Left kidney (tissue), 2 donors: ENCODE results near the gene AGR3. TPM values are rescaled to one million over a fixed set of nuclear protein-coding genes. Genes with fewer than 3 reads are reported as not detected.

Experiments
- DNase-seq: peaks from one replicate; pipeline ENCODE4 v3.0.0-alpha.2; 2013
- polyA plus RNA-seq: library from polyadenylated mRNA; unstranded; fragments of 120-200 nt; gene quantifications from one replicate; pipeline ENCODE4 v1.2.1, GENCODE V29; 2013; ENCODE audit not compliant: insufficient read length

Gene AGR3
- polyA plus RNA-seq, 1 donor = 1.3 TPM

DNA sequence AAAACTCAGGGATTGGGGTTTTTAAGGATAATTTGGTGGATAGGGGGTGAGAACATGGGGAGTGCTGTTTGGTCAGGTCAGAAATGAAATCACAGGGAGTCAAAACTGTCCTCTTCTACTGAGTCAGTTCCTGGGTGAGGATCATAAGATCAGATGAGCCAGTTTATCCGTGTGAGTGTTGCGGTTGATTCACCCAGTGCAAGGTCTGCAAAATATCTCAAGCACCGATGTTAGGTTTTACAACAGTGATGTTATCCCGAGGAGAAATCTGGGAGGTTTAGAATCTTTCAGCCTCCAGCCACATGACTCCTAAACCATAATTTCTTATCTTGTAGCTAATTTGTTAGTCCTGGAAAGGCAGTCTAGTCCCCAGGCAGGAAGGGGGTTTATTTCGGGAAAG, 45.3 kb downstream of the AGR3 start:
- no peak for DNase-seq

DNA sequence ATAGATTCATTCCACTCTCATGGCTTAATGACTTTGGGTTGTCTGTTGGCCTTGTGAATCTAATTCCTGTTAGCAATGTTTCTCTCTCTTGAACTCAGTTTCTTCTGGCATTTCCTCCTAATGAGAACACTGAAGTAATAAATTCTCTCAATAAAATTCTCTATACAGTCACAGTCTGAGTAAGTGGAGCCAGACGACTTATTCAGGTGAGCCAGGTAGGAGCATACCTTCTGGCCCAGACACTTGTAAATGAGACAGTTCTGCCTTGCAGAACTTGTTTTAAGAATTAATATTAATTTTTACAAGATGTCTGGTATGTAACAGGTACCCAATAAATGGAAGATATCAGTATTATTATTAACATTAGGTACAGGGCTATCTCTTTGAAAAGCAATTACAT, 48.4 kb downstream of the AGR3 start:
- no peak for DNase-seq

DNA sequence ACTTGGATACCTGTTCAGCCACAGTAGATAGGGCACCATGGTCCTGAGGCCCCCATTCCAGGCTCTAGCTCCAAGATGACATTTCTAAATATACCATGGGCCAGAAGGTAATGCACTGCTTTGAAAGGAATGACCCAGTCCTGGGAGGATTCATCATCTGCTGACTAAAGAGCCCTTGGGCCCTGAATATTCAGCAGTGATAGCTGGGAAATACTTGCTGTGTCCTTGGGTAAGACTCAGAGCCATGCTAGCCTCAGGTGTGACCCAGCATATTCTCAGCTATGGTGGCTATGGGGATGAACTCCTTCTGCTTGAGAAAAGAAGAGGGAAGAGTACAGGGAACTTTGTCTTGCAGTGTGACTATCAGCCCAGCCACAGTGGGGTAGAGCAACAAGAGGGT, 55.7 kb downstream of the AGR3 start:
- DNase-seq = no peak

DNA sequence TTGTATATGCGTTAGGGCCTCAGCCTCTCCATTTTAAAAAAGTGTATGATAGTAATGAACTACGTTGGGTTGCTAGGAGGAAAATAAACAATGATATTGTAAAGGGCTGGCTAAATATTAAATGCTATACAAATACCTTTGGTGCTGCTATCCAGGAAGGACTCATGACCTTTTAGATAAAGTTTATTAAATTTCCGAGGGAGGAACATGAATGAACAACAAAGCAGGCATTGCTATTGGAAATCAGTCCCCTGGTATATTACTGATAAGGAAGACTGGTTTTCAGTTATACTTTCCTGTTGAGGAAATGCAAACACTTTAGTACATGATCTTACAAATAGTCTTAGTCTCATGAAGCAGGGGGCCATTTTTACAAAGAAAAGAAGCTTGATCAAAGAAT, 59.8 kb downstream of the AGR3 start:
- no peak for DNase-seq

DNA sequence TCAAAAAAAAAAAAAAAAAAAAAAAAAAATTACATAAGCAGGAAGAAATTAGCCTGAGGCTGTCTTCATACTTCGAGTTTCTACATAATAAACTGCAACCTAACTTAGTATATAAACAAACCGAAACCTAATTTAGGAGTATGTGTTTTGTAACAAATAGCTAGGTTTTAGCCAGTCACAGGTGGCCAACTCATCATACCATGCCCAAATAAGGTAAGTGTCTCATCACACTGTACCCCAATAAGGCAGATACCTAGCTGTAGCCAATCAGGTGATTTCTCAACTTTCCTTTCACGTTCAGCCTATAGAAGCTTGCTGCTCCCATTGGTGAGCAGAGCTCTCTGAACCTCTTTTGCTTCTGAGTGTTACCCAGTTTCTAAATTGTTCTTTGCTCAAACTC, 63.1 kb downstream of the AGR3 start:
- no peak for DNase-seq

DNA sequence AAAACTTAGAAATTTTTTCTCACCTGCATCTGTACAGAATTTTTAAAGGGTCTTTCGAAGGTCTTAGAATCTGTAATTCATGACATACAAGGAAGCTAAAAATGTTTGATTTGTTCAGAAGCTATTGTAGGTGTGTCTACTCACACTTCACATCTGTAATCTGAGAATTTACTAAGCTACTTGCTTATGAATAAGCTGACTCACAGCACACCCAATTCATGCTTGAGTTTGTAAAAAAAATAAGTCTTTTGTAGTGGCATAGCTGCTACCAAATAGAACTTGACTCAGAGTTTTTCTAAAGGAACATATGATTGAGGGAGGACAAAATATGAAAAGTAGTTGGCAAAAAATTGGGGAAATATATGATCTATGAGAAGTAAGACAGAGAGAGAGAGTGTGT, 64.2 kb downstream of the AGR3 start:
- DNase-seq = no peak

DNA sequence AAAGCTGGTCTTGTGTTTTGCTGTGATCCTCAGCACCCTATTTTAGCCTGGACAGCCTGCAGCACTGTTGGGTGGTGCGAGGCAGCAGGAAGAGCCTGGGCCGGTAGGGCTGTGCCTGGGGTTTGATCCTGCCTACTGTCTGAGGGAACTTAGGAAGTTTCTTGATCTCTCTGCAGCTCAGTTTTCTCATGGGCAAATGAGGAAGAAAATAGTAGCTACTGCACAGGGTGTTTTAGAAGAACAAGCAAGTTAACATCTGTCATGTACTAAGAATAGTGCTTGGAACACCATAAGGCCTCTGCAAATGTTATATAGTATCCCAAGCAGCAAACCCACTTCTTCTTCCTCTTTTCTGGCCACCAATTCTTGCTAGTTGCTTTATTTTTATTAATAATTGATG, 65.0 kb downstream of the AGR3 start:
- no peak for DNase-seq

DNA sequence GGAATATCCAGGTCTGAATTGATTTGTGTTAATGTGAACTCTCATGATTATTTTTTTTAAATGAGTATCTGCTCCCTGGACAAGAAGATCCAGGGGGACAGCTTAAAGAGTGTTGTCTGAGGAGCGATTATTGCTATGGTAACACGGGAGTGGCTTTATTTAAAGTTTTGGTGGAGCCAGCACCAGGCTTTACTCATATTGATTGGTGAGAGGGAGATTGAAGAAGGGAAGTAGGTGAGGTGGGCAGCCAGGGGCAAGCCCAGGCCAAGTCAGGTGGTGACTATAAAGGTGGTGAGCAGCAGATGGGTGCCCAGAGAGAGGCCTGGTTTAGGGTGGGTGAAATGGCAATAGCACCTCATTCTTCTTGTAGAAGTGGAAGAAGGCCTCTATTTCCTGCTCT, 66.8 kb downstream of the AGR3 start:
- no peak for DNase-seq

DNA sequence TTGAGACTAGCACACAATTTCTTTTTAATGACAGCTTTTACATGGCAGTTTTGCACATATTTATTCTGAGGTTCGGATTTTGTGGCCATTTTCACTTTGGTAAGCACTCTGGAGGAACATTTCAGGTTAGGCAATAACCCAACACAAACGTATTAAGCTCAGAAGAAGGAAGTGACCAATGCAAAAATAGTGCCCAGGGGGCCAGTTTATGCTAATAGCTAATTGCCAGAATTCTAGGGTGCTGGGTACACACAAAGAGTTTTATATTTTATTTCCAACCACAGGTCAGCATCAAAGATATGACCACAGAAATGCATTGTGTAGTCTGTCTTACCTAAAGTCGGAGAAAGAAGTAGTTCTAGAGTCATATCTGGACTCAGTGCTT, 68.6 kb downstream of the AGR3 start:
- DNase-seq = no peak

DNA sequence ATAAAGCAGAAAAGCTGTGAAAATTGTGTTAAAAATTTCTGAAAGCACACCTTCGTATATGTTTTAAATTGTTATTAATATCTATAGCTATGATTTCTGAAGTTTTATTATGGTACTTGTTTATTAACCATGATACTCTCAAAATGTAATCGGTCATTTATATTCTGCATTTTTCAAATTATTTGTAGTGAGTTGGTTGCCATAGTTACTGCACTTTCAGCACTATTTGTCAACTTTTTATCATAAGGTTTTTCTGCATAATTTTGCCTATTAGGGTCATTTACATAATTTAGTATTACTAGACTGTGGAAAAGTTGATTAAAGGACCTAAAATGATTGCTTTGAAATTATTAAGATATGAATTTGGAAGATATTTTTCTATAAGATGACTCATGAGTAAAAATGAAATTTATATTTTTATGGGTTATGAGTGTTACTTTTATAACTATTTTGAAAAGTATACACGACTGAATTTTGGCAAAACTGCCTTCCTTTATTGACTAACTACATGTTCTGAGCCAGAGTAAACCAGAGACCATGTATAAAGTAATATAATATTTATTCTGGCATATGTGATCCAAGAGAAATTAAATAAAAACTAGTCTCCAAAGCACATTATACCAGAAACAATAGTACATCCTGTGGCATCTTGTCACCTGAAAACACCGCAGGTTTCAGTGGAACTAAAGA, 69.1 kb downstream of the AGR3 start:
- DNase-seq = no peak

DNA sequence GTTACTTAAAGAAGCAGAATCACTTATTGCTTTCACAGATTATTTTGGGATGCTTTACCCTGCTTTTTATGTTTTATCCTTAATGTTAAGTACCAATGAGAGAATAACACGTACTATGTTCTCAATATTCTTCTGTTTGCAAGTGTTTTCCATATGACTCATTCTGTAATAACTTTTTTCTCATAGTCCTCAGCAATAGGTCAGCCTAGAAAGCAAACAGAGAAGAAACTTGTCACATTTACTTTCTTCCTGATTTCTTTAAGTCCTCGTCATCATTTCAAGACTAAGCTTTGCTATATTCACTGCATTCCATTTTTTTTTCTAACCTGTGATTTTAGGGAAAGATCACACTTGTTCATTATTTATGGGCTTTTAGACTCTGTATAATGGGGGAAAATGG, 70.2 kb downstream of the AGR3 start:
- no peak for DNase-seq

DNA sequence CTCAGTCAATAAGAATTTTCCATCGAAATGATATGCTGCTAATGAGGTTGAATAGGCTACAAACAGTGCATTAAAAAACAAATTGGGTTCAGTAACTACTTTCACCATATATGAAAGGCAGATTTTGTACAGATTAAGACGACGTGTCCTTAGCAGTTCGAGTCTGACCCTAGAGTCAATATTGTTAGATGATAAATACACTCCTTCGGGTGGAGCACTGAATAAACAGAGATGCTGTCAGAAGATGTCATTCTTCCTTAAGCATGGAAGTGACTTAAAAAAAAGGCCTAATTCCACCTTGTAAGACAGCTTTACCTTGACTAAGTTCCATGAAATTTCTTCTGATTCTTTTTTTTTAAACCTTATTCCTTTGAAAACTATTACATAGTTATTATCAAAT, 71.2 kb downstream of the AGR3 start:
- DNase-seq = no peak

DNA sequence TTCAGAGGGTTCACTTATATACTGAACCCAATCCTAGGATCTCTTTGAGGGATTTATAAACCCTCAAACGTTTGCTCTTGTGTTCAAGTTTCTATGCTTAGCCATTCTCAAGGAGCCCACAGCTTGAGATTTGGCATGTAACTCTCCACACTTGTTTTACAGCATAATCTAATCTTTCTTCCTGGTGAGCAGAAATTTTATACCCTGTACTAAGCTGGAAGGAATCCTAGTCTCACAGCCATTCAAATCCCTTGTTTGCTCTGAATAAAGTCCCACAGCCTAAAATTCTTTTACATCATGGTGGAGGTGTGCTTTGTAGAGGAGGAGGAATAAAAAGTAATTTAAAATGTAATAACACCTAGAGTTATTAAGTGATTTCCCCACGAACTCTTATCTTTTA, 71.7 kb downstream of the AGR3 start:
- no peak for DNase-seq

Other genes with a start within 250 kb of the AGR3 start
- gene ANKMY2, start 236.2 kb downstream of the AGR3 start, polyA plus RNA-seq = 34.6 TPM
- 84.2 TPM for gene BZW2, start 235.8 kb downstream of the AGR3 start, polyA plus RNA-seq
- 24.0 TPM for gene TSPAN13, start 128.2 kb downstream of the AGR3 start, polyA plus RNA-seq
- gene AGR2, start 77.0 kb downstream of the AGR3 start, polyA plus RNA-seq = 60.8 TPM